COLO668 (cell line): Measurements from ENCODE around the gene ZG16B.

Experiments used
- DNase-seq: peaks from one replicate; lab custom pipeline; 2025; ENCODE audit not compliant: unreplicated experiment; lab: John Stamatoyannopoulos, UW

Gene ZG16B

GRCh38 chr16:2822496-2822895 is 7.6 kb upstream of the ZG16B start:
- DNase-seq = no peak

GRCh38 chr16:2824626-2825025 is 5.5 kb upstream of the ZG16B start:
- no peak for DNase-seq

GRCh38 chr16:2825049-2825742 is 4.9 kb upstream of the ZG16B start:
- no peak for DNase-seq

GRCh38 chr16:2825906-2826305 is 4.2 kb upstream of the ZG16B start:
- no peak for DNase-seq

- no peak for DNase-seq
These were observed 3.3 kb upstream of the ZG16B start for GRCh38 chr16:2826591-2827373.

- DNase-seq = no peak
These were observed 2.7 kb upstream of the ZG16B start for GRCh38 chr16:2827374-2827791.

GRCh38 chr16:2827831-2828520 is 2.1 kb upstream of the ZG16B start:
- DNase-seq = no peak

- DNase-seq = no peak
These were observed 1.6 kb upstream of the ZG16B start for GRCh38 chr16:2828521-2828840.

- DNase-seq = no peak
These were observed 1.1 kb upstream of the ZG16B start for GRCh38 chr16:2828876-2829430.

- DNase-seq = no peak
These were observed 222 bp downstream of the ZG16B start for GRCh38 chr16:2830355-2830695.

GRCh38 chr16:2831203-2831602 is 1.1 kb downstream of the ZG16B start:
- DNase-seq = no peak

GRCh38 chr16:2833776-2834175 is 3.7 kb downstream of the ZG16B start:
- no peak for DNase-seq

GRCh38 chr16:2834968-2835367 is 4.9 kb downstream of the ZG16B start:
- no peak for DNase-seq

- DNase-seq = peak; percentile 43
These were observed 5.8 kb downstream of the ZG16B start for GRCh38 chr16:2835638-2836493.

- DNase-seq = no peak
These were observed 6.8 kb downstream of the ZG16B start for GRCh38 chr16:2836646-2837508.

- DNase-seq = peak; percentile 61
These were observed 8.8 kb downstream of the ZG16B start for GRCh38 chr16:2838928-2839327.

GRCh38 chr16:2839650-2840450 is 9.7 kb downstream of the ZG16B start:
- DNase-seq = no peak

GRCh38 chr16:2840914-2841313 is 10.8 kb downstream of the ZG16B start:
- no peak for DNase-seq

GRCh38 chr16:2841606-2842339 is 11.7 kb downstream of the ZG16B start:
- DNase-seq = no peak
